Measurements from ENCODE around the gene SLC34A1.

The SLC34A1 gene

DNA sequence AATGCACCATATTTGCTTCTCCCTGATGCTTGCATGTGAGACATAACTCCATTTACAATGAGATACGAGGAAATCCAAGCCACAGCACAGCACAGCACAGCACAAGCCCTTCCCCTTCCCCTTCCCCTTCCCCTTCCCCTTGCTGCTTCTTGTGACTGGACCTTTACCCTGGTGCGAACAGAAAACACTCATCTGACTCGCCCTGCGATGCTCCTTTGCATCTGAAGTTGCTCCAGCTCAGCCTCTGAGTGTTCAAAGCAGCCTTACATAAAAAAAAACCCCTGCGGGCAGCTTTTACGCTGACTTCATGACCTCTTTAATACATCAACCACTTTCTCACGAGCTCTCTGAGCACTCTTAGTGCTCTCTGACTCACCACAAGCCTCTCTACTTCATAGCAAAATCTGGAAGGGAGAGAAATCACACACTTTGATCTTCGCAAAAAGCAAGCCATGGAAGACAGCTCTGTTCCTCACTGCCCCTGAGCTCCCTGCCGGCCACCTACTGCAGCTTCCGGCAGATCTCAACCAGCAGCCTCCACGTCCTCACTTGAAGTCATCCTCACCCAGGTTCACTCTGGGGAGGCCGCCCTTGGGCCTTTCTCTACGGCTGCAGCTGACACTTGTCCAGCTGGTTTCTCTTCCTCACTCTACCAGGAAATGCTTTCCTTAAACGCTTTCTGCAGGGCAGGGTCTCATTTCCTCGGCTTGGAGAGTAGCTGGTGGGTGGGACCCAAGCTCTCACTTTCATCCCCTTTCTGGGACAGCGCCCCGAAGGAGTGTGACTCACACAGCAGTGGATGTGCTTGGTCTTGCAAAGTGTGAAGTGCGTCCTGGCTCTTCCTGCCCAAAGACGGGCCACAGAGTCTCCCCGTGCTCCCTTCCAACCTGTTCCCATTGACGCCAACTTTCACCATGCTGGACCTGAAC, 5.3 kb downstream of the SLC34A1 start:
- DNase-seq, result peak; percentile 43

DNA sequence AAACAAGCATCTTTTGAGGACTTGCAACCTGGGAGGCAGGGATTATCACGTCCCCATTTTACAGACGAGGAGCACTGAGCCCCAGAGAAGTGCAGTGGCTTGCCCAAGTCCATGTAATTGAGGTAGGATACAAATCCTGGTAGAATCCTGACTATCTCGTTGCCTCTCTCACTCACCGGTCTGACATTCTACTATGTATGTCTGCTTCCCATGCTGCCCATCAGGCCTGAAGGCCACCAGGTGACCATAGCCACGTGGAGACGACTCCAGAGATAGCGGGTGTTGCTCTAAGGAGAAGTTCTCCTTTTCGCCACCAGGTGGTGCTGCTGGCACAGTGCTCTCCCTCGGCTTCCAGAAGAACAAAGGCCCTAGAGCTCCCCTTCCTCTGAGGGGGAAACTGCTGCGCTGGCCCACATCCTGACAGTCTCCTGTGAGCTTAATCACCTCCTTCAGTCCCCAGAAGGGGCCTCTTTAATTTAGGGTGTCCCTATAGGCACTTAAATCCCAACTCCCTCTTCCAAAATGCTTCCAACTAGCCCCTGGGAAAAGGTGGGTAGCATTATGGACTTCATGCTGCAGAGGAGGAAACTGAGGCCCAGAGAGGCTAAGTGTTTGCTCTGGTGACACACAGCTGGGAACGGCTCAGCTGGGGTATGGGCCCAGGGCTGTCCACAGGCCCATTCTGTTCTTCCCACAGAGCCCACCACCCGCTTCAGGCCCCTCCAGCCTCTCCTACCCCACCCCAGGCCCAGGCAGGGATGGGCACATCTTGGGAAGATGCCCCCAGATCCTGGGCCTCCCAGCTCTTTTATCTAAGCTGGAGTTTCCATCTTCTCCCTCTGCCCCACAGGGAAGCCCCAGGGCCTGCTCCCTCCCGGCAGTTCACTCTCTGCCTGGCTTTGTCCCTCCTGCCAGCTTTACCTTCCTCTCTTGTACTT, 6.4 kb downstream of the SLC34A1 start:
- DNase-seq, result peak; percentile 84

DNA sequence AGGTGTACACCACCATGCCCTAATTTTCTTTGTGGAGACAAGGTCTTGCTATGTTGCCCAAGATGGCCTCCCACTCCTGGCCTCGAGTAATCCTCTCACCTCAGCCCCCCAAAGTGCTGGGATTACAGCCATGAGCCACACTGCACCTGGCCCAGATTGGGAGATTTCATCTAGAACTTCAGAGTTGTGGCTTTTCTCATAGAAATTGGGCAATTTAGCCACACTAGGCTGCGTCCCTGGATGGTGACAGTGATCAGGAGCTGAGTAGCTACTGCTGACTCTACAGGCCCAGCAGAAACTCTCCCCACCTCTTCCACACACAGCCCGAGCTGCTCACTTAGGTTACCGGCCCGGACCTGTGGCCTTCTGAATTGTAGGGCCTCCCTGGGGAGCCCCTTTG, 8.5 kb downstream of the SLC34A1 start:
- DNase-seq, result no peak

DNA sequence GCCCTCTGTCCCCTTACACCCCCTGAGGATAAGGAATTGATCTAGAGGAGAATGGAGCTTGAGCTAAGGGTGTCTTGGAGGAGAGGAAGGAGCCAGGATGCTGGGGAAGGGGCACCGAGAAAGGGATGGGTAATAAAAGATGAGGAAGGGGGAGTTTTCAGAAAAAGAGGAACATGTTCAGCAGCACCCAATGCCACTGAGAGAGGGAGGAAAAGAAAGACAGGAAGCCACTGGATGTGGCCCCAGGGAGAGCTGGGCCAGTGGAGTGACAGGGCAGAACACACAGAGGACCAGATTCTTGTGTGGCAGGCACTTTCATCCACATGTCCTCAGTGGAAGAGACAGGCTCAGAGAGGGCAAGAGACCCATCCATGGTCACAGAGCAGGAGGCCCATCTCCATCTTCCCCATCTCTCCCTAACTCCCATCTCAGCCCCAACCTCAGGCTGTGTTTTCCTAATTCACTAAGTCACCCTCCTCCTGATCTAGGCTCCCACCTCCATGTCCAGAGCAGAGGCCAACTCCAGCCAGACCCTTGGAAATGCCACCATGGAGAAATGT, 9.1 kb downstream of the SLC34A1 start:
- no peak for DNase-seq

DNA sequence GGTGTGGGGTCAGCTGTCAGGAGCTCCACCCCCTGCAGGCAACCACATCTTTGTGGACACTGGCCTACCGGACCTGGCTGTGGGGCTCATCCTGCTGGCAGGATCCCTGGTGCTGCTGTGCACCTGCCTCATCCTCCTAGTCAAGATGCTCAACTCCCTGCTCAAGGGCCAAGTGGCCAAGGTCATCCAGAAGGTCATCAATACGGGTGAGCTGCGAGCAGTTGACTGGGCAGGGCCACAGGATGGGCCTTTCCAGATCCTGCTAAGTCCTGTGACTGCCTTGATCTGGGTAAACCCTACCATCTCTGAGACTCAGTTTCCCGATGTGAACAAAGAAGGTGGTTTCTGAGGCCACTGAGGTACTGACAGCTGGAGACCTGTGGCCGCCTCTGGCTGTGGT, 9.8 kb downstream of the SLC34A1 start:
- DNase-seq, result no peak

DNA sequence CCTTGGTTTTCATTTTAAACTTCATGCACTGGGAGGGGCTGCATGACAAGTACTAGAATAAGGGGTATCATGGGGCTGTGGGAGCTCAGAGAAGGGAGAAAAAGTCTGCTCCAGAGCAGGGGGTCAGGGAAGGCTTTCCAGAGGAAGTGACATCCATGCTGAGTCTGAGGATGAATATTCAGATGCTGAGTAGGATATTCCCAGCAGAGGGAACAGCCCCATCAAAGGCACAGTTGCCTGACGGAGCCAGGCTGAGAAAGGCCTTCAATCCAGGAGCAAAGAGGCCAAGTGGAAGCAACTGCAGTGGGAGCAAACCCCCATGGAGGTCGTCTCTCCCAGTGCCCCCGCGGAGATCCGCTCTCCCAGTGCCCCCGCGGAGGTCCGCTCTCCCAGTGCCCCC, 11.8 kb downstream of the SLC34A1 start:
- no peak for DNase-seq

DNA sequence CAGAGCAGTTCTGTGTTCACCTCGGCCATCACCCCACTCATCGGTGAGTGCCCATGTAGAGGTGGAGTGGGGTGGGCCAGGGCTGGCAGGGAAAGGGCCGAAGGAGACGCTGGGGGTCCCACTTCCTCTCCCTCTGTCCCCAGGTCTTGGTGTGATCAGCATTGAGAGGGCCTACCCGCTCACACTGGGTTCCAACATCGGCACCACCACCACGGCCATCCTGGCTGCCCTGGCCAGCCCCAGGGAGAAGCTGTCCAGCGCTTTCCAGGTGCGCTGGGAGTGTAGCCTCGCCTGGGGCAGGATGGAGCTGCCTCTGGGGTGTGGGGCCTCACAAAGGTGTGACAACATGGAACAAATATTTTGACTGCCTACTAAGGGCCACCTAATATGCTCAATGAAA, 12.6 kb downstream of the SLC34A1 start:
- no peak for DNase-seq

DNA sequence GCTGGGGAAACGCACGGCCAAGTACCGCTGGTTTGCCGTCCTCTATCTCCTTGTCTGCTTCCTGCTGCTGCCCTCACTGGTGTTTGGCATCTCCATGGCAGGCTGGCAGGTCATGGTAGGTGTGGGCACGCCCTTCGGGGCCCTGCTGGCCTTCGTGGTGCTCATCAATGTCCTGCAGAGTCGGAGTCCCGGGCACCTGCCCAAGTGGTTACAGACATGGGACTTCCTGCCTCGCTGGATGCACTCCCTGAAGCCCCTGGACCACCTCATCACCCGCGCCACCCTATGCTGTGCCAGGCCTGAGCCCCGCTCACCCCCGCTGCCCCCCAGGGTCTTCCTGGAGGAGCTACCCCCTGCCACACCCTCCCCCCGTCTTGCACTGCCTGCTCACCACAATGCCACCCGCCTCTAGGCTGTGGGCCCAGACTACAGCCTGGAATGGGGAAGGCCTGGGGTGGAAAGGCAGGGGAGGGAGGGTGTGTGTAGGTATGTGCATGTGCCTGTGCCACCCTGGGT, 13.7 kb downstream of the SLC34A1 start:
- no peak for DNase-seq

DNA sequence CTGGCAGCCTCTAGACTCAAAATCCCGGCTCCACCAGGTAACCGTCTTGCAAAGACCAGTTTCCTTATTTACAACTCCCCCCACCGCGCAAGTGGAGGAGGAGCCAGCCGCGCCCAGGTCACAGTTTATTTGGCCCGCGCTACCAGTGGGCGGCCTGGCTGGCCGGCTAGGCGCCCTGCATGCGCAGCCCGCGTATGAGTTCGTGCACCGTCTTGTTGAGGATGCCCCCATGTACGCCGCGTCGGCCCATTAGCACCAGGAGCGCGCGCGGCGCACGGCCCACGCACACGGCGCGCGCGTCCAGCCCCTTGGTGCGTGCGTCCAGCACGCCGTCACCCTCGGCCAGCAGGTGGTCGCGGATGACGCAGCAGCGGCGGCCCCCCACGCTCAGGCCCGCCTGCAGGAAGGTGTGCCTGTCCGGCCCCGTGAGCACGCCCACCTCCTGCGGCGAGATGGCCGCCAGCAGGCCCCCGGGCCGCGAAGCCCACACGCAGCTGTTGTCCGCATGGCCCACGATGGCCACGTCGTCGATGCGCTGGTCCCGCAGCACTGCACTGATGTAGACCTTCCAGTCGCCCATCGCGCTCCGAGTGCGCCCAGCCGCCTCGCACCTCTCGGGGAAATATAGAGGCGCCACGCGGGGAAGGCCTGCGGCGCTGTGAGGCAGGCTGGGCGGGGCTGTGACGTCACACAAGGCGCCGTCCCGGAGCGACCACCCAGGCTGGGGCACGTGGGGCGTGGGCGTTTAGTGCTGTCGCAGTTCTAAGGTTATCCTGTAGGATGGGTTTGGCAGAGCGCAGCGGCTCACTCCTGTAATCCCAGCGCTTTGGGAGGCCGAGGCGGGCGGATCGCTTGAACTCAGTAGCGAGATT, 16.0 kb downstream of the SLC34A1 start, which contains the start of gene PFN3:
Gene PFN3 (minus strand): TSS at position 665 of the 872 bp plus-strand sequence. CDS start 85 bp downstream, at position 580.
- DNase-seq, result no peak

DNA sequence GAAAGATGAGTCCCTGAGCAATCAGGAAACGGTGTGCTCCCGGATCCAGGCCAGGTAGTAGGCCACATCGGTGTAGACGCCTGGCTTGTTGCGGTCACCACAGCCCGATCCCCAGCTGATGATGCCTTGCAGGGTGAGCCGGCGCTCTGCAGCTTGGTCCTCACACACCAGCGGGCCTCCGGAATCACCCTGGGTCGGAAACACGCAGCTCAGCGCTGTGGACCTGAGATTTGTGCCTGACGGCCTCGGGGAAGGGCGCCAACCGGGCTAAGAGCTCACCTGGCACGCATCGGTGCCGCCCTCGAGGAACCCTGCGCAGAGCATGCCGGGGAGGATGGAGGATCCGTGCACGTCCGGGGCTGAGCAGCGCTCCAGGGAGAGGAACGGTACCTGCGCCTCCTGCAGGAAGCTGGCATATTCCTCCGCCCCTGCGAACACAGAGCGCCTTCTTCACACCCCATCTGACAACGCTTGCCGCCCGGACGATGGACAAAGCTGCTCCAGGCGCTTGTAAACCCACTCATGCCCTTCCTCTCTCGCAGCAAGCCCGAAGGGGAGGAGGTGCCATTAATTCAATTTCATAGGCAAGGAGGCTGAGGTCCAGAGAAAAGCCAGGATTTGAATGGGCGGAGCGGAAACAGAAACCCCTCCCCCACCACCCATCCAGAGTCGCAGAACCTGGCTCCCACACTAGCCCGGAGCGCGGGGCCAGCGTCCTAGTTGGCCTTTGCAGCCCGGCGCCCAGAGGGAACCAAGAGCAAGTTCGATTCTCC, 18.2 kb downstream of the SLC34A1 start:
- DNase-seq, result peak; percentile 53

DNA sequence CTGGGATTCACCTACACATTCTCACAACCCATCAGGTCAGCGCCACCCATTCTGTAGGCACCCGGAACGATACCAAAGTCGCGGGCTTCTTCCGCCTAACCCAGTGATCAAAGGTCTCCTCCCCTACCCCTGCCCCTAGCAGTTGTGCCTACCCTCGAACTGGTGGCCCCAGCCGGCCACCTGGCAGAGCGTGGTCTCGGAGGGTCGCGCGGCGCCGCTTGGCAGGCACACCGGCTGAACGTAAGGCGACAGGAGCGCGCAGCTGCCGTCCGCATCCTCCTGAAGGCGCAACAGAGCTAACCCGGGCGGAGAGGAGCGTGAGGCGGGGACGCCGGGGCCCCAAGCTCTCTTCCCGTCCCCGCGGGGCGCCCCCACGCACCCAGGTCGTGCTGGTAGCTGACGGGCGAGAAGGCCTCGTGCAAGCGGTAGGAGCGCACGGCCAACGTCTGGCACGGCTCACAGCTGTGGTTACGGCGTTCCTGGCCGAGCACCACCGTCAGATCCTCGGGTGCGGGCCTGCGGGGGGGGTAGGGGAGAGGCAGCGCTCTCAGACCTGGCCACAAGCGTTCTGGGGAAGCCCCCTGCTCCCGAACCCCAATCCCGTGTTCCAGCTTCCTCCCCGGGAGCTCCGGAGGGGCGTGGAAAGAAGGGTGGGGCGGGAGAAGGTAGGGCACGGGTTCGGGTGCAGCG, 19.0 kb downstream of the SLC34A1 start:
- DNase-seq, result peak; percentile 55

DNA sequence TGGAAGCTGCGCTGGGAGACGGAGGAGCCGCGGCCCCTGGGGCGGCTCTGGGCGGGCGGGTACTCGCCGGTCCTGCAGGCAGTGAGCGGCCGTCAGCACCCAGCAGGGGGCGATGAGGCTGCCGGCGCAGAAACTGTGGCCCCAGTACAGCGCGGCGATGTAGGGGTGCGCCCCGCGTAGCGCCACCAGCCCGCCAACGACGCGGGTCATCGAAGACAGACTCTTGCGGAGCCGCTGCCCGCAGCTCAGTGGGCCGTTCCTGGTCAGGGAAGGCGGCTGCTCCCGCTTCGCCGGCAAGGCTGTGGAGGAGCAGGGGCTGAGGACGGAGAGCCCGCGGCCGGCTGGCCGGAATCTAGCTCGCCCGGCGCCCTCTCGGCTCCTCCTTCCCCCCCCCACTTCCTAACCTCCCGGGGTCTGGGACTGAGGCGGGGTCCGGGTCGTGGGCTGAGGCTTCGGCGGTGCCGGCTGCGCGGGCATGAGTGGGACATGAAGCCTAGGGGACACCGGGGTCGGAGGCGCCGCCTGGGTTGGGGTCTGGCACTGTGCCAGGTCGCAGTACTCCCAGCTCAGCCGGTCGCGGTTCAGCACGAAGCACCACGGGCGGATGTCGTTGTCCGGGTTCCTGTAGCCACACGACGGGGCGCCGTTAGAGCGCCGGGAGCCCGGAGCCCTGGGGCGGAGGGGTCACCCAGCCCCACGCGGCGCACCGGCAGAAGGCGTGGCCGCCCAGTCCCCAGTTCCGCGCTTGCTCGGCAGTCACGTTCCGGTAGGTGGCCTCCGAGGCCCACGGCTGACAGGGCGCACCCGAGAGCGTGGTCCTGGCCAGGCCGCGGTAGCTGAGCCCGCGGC, 19.8 kb downstream of the SLC34A1 start:
- DNase-seq, result peak; percentile 76

DNA sequence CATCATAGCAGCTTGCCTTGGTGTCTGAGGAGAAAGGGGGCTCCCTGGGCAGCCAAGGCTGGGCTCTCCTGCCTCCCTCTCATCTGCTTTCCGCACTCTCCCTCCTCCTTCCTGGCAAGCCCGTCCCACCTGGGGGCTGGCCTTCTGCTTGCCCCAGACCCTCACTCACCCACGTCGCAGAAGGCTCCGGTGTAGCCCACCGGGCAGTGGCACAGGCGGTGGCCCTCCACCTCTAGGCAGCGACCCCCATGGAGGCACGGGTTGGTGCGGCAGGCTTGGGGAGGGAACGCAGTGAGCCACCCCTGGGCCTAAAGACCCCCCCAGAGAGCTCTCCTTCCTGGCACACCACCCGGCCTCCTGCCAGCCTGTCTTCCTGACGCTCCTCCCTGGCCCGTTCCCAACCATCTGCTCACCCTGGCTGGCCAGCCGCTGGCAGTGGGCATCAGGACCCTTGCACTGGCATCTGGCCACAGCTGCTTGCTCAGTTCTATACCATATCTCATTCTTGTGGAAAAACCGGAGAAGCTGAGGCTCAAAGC, 20.5 kb downstream of the SLC34A1 start:
- DNase-seq, result no peak

DNA sequence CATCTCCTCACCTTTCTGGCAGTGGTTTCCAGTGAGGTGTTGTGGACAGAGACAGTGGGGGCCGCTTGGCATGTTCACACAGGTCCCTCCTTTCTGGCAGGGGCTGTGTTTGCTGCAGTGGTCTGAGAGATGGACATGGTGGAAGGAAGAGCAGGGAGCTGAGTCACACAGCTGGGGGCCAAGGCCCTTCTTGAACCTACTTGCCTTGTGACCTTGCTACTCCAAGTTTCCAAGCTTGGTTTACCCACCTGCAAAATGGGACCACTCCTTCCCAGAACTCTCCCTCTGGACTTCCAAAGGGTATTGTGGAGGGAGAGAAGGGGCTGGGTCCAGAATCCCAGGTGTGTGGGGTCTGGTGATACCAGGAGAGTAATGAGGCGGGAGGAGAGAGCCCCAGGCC, 21.1 kb downstream of the SLC34A1 start:
- no peak for DNase-seq

DNA sequence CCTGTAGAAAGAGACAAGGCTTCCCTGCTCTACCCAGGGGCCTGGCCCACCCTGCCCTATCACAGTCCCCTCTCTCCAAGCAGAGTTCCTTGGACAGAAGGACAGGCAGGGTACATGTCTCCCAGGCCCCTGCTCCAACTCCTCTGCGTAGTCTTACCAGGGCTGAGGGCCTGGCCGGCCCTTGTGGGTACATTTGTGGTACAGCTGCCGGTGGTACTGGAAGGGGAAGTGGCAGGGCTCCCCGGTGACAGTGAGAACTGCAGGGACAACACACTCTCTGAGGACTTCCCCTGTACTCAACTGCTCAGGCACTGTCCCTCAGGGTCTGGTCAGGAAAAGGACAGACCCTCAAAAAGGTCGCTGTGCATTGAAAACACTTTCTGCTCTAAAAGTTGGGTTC, 21.6 kb downstream of the SLC34A1 start:
- DNase-seq, result no peak

DNA sequence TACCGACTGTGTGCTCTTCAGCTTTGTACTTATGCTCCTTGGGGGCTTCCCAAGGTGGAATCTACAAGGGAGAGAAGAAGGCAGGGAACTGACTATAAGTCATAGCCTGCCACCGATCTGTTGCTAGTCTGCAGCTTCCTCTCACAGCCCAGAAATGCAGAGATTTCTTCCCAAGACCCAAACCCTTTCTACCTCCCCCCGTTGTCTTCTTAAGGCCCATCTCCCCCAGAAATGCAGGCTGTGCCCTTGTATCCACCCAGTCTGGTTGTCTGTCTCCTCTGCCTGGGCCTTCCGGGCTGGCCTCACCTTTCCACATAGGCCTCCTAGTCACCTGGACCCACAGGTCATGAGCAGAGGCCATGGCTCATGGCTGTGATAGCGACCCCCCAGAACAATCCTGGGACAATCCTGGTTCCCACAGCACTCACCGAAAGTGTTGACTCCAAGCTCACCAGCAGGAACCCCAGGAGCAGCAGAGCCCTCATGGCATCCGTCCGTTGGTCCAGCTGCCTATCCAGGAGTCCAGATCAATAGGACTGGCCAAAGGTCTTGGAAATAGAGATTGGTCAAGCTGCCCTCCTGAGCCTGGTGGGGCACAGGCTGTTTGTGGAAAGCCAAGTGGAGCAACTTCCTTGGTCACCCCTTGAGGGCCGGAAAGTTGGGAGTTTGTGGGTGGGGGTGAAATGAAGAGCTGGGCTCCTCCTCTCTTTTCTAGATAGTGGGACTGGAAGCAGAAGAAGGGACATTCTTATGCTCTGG, 25.0 kb downstream of the SLC34A1 start, which contains the start of gene F12:
Gene F12 (minus strand): TSS at position 522 of the 759 bp plus-strand sequence. CDS start 37 bp downstream, at position 485.
- DNase-seq, result no peak

DNA sequence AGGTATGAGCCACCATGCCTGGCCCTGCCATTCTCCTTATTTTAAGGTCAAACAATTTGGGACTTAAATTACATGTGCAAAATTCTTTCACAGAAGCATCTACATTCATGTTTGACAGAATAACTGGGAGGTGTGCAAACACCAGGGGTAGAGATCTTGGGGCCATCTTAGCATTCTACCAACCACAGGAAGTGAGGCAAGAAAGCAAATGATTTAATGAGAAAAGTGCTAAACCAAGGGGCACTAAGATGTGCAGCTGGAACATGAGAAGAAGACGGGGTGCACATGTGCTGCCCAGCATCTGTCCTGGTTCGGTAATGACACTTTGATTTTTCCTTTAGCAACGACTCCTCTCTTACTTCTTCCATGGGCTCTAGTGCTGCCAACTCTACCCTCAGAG, 26.3 kb downstream of the SLC34A1 start:
- DNase-seq, result no peak

DNA sequence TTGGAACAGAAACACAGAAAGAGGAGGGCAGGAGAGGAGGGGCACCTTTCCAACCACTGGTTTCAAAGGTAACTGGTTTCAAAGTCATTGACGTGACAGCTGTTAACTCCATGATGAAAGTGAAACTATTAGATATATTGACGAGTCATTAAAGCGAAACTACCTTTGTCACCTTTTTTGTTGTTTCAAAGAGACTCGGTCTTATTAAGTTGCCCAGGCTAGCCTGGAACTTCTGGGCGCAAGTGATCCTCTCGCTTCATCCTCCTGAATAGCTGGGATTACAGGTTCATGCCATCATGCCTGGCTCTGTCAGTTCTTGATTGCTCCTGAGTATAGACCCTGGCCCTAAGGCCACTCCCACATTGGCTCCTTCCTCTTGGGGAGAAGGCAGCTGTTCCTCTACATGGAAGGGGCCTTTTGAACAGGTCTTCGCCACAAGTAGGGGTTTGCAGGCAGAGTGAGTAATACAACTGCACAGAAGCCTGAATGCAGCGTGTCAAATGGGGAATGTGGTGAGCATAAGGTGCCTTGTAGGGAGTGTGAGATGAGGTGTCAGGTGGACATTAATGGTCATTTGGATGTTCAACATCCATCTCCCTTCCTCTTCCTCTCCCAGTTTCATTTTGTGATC, 28.5 kb downstream of the SLC34A1 start:
- no peak for DNase-seq
